Measurements from ENCODE around the gene RPH3AL. TPM values are rescaled to one million over a fixed set of nuclear protein-coding genes. Genes with fewer than 3 reads are reported as not detected.
"Not testable (repeated sequence)": the region's sequence is repeated elsewhere in the genome, so short reads cannot be mapped to it uniquely, and the experiment has no call there.

Gene RPH3AL
- total and polyA plus RNA-seq, 10 donors, result 4.8 to 182 (median 49.1) TPM

- Histone ChIP-seq H3K4me1 (no peaks in the 10 kb centered on the region), H3K4me3 (no peak overlapping the region), H3K27me3 (replicated peaks in 1 of 7) (no peaks in the 10 kb centered on the region), H3K9me3 (no peaks in the 10 kb centered on the region), H3K27ac (no peak overlapping the region), H3K36me3 (no peaks in the 10 kb centered on the region)
- intact Hi-C loops (cut with DNase I; ENCODE audit: low total_unique reads), result no loop called here
- DNase-seq, result no peak
- TF ChIP-seq POLR2AphosphoS5 (IDR thresholded peaks at IDR 0.05) (no peak), POLR2A (IDR thresholded peaks at IDR 0.05) (no peak), CTCF (IDR thresholded peaks at IDR 0.05 in 8 of 11, conservative IDR thresholded peaks at IDR 0.05 in 3 of 11) (no peak)
- WGBS, 5 donors, result 83 to 98% (median 90%) methylated on average over 7 to 12 of the region's 13 CpGs
Observed at GRCh38 chr17:171871-172270, 180.7 kb downstream of the RPH3AL start.

DNA sequence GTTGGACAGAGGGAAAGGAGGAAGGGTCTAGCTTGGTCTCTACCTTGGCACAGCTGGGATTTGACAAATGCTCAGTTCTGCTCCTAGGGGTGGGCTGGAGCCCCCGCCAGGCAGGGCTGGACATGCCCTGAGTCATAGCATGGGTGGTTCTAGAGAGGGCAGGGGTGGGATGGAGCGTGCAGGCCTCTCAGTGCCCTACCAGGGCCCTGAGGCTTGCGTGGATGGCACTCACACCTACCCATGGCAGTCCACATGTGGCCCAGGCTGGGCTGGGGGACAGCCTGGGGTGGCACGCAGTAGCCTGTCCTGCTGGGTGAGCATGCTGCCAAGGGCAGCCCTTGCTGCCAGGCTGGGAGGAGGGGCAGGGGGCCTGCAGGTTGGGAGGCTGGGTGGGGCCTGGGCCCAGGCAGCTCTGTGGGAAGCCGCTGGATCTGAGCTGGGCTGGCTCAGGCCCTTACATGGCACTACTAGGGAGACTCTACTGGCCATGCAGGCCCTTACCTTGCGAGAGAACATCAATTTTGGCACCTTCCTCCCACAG lies 182.4 kb downstream of the RPH3AL start:
- Histone ChIP-seq H3K27ac (no peak overlapping the region), H3K4me1 (no peaks in the 10 kb centered on the region), H3K27me3 (replicated peaks in 1 of 7) (no peaks in the 10 kb centered on the region), H3K36me3 (no peaks in the 10 kb centered on the region), H3K4me3 (no peak overlapping the region), H3K9me3 (no peaks in the 10 kb centered on the region)
- TF ChIP-seq POLR2AphosphoS5 (IDR thresholded peaks at IDR 0.05) (no peak), POLR2A (IDR thresholded peaks at IDR 0.05) (no peak), CTCF (IDR thresholded peaks at IDR 0.05 in 8 of 11, conservative IDR thresholded peaks at IDR 0.05 in 3 of 11) (no peak)
- intact Hi-C loops (cut with DNase I; ENCODE audit: low total_unique reads), result no loop called here
- 88 to 100% (median 93%) methylated on average over 4 to 6 of the region's 6 CpGs for WGBS, 5 donors
- no peak for DNase-seq

DNA sequence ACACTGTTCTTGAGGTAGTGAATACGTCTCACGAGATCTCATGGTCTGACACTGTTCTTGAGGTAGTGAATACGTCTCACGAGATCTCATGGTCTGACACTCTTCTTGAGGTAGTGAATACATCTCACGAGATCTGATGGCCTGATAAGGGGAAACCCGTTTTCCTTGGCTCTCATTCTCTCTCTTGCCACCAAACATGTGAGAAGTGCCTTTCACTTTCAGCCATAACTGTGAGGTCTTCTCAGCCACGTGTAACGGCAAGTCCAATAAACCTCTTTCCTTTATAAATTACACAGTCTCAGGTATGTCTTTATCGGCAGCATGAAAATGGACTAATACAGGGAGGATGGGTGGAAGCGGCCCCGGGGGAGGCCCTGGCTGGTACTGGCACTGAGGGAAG lies 184.0 kb downstream of the RPH3AL start:
- 69 to 85% (median 76%) methylated on average over 9 of the region's 11 CpGs for WGBS, 5 donors
- H3K4me1 ChIP-seq; intact Hi-C loops (cut with DNase I; ENCODE audit: low total_unique reads); H3K4me3 ChIP-seq; DNase-seq; H3K27ac ChIP-seq; H3K9me3 ChIP-seq; H3K27me3 ChIP-seq (replicated peaks in 1 of 7); H3K36me3 ChIP-seq: not testable (repeated sequence)

DNA sequence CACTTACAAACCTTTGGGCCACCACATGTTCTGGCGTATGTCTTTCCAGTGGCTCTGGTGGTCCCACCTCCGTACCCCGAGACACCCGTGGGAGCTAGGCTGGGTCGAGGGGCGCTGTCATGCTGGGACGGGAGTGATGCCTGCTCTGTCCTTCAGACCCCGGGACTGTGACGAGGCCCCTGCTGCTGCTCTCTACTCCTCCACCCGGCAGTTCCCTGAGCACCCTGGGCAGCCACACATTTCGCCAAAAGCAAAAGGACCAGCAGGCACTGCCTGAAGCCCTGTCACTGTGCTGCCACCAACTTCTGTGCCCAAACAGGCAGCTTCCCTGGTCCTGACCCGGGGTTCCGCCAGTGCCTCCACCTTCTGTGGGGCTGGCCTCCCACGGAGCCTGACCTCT lies 186.7 kb downstream of the RPH3AL start:
- intact Hi-C loops (cut with DNase I; ENCODE audit: low total_unique reads), result no loop called here
- no peak for TF ChIP-seq CTCF (IDR thresholded peaks at IDR 0.05 in 8 of 11, conservative IDR thresholded peaks at IDR 0.05 in 3 of 11)
- no peak for TF ChIP-seq POLR2A (IDR thresholded peaks at IDR 0.05)
- TF ChIP-seq POLR2AphosphoS5 (IDR thresholded peaks at IDR 0.05), result no peak
- Histone ChIP-seq H3K36me3 (peaks cover 0 to 30% (median 0%) of the 10 kb centered on the region in 6 donors), H3K27ac (no peak overlapping the region), H3K9me3 (no peaks in the 10 kb centered on the region), H3K4me3 (no peak overlapping the region), H3K4me1 (peaks cover 0 to 7% (median 0%) of the 10 kb centered on the region in 6 donors), H3K27me3 (replicated peaks in 1 of 7) (peaks cover 0 to 8% (median 0%) of the 10 kb centered on the region in 7 donors)
- WGBS, 5 donors, result 89 to 95% (median 92%) methylated on average over 13 to 14 of the region's 14 CpGs
- no peak for DNase-seq
